HepG2 (cell line): ENCODE measurements around the gene MTFP1. TPM values are rescaled to one million over a fixed set of nuclear protein-coding genes. Genes with fewer than 3 reads are reported as not detected.

Experiments
- ATRX ChIP-seq: sonication (generic); formaldehyde crosslinking; IDR thresholded peaks from 2 replicates; pipeline ENCODE4 v1.4.0; 2020; ENCODE audit warnings: missing genetic modification reagents, borderline replicate concordance
- CENPBD1 ChIP-seq: sonication (generic); formaldehyde crosslinking; IDR thresholded peaks from 2 replicates; pipeline ENCODE4 v1.8.0; 2022; ENCODE audit warnings: missing genetic modification reagents, low read depth, mild to moderate bottlenecking, borderline replicate concordance
- KLF9 ChIP-seq: IDR thresholded peaks from 2 replicates; pipeline ENCODE4 v1.6.1; 2016; ENCODE audit warnings: low read depth
- MEIS2 ChIP-seq: sonication (generic); formaldehyde crosslinking; IDR thresholded peaks from 2 replicates; pipeline ENCODE4 v1.9.0; 2021; ENCODE audit warnings: mild to moderate bottlenecking, missing genetic modification reagents
- SETDB1 ChIP-seq: sonication (generic); formaldehyde crosslinking; IDR thresholded peaks from 2 replicates; pipeline ENCODE4 v1.5.1; 2020; ENCODE audit warnings: missing genetic modification reagents, mild to moderate bottlenecking, borderline replicate concordance
- ZNF142 ChIP-seq: sonication (generic); formaldehyde crosslinking; IDR thresholded peaks from 2 replicates; pipeline ENCODE4 v1.4.0; 2020; ENCODE audit warnings: missing genetic modification reagents
- ZNF672 ChIP-seq: sonication (generic); formaldehyde crosslinking; IDR thresholded peaks from 2 replicates; pipeline ENCODE4 v1.8.1; 2022; ENCODE audit warnings: missing genetic modification reagents
- polyA plus RNA-seq, 8 experiments: library from polyadenylated mRNA; depleted of rRNA in 3 of 8; stranded (reverse) in 7 of 8; unstranded in 1 of 8; fragments of >200 nt; fragmentation: Illumina TruSeq in 4 of 8; extraction: Trizol in 4 of 8; gene quantifications; 2 replicates each; pipeline versions ENCODE4 v1.2.1 to v1.2.3, GENCODE V29; 2011 to 2016; ENCODE audit warnings: low read depth in 4 of 8, missing spikeins in 1 of 8, mixed read lengths in 1 of 8; ENCODE audit not compliant: insufficient read depth in 1 of 8
- total RNA-seq, 5 experiments: library from RNA; depleted of rRNA; stranded (reverse); fragments of >200 nt; fragmentation: Illumina TruSeq; extraction: Trizol; gene quantifications; 2 replicates each; pipeline ENCODE4 v1.2.3, GENCODE V29; 2016; ENCODE audit warnings: low read depth in 1 of 5
- TF ChIP-seq, protein P1 (sequence below): conservative IDR thresholded peaks from 2 replicates; pipeline ENCODE4 v1.6.1; 2018; ENCODE audit warnings: missing genetic modification reagents

The MTFP1 gene
- total and polyA plus RNA-seq, 2 of the 13 experiments (the other 11 are each of a cell fraction or from before 2014, with no cell fraction given): 29.5 to 45.6 TPM

GRCh38 chr22:30393885-30394284, 31.7 kb upstream of the MTFP1 start (continued):
- TF ChIP-seq, protein P1, sequence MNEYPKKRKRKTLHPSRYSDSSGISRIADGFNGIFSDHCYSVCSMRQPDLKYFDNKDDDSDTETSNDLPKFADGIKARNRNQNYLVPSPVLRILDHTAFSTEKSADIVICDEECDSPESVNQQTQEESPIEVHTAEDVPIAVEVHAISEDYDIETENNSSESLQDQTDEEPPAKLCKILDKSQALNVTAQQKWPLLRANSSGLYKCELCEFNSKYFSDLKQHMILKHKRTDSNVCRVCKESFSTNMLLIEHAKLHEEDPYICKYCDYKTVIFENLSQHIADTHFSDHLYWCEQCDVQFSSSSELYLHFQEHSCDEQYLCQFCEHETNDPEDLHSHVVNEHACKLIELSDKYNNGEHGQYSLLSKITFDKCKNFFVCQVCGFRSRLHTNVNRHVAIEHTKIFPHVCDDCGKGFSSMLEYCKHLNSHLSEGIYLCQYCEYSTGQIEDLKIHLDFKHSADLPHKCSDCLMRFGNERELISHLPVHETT (CRISPR knock-in tag): no peak
- no peak for TF ChIP-seq ZNF672
- no peak for TF ChIP-seq MEIS2
- TF ChIP-seq ZNF142 (CRISPR knock-in tag): no peak
- TF ChIP-seq ATRX (CRISPR knock-in tag): no peak
- no peak for TF ChIP-seq KLF9 (CRISPR knock-in tag)
- TF ChIP-seq CENPBD1: no peak
- TF ChIP-seq SETDB1 (CRISPR knock-in tag): no peak
- TF ChIP-seq, all 625 proteins: peak for 0
